HepG2 (cell line): Measurements from ENCODE around the gene ANKRD11. TPM values are rescaled to one million over a fixed set of nuclear protein-coding genes. Genes with fewer than 3 reads are reported as not detected.
A peak's percentile ranks its signal among the peaks of the same experiment; 100 is the strongest.

Experiments
- CHD2 ChIP-seq: IDR thresholded peaks from 2 replicates; pipeline ENCODE4 v1.6.1; 2011; ENCODE audit warnings: low read depth, low read length, improper control_type of control experiment
- DPF2 ChIP-seq: sonication (generic); formaldehyde crosslinking; IDR thresholded peaks from 2 replicates; pipeline ENCODE4 v1.4.0; 2020; ENCODE audit warnings: mild to moderate bottlenecking, low read depth, missing genetic modification reagents, borderline replicate concordance
- EEA1 ChIP-seq: sonication (generic); formaldehyde crosslinking; IDR thresholded peaks from 2 replicates; pipeline ENCODE4 v1.5.1; 2020; ENCODE audit warnings: mild to moderate bottlenecking, missing genetic modification reagents, borderline replicate concordance
- GATAD2A ChIP-seq: IDR thresholded peaks from 2 replicates; pipeline ENCODE4 v1.6.1; 2016
- IRF2 ChIP-seq: IDR thresholded peaks from 2 replicates; pipeline ENCODE4 v1.6.1; 2018; ENCODE audit warnings: missing genetic modification reagents, missing compliant biosample characterization
- IRX3 ChIP-seq: sonication (generic); formaldehyde crosslinking; IDR thresholded peaks from 2 replicates; pipeline ENCODE4 v1.8.1; 2023; ENCODE audit warnings: mild to moderate bottlenecking, low read depth, missing genetic modification reagents, borderline replicate concordance
- MYNN ChIP-seq: sonication (generic); formaldehyde crosslinking; IDR thresholded peaks from 2 replicates; pipeline ENCODE4 v1.4.0; 2020; ENCODE audit warnings: mild to moderate bottlenecking, low read depth, missing genetic modification reagents
- NFRKB ChIP-seq: fragments of 450-650 bp; IDR thresholded peaks from 2 replicates; pipeline ENCODE4 v1.6.1; 2017
- RCOR2 ChIP-seq: IDR thresholded peaks from 2 replicates; pipeline ENCODE4 v1.6.1; 2016; ENCODE audit warnings: missing biosample characterization, missing genetic modification reagents
- SCMH1 ChIP-seq: sonication (generic); formaldehyde crosslinking; IDR thresholded peaks from 2 replicates; pipeline ENCODE4 v1.9.0; 2021; ENCODE audit warnings: missing genetic modification reagents, mild to moderate bottlenecking, borderline replicate concordance
- SMAD1 ChIP-seq: sonication (generic); formaldehyde crosslinking; IDR thresholded peaks from 2 replicates; pipeline ENCODE4 v1.4.0; 2020; ENCODE audit warnings: missing genetic modification reagents, low read depth, mild to moderate bottlenecking, borderline replicate concordance
- SP4 ChIP-seq: sonication (generic); formaldehyde crosslinking; IDR thresholded peaks from 2 replicates; pipeline ENCODE4 v1.8.1; 2023; ENCODE audit warnings: mild to moderate bottlenecking, missing genetic modification reagents
- TARDBP ChIP-seq: sonication (generic); formaldehyde crosslinking; IDR thresholded peaks from 2 replicates; pipeline ENCODE4 v1.8.0; 2022; ENCODE audit warnings: mild to moderate bottlenecking, missing genetic modification reagents
- U2AF1 ChIP-seq: fragments of 200-400 bp; formaldehyde crosslinking; optimal IDR thresholded peaks from 2 replicates; pipeline ENCODE3; 2017; ENCODE audit warnings: mild to moderate bottlenecking, low read depth, low read length
- ZBTB21 ChIP-seq: sonication (generic); formaldehyde crosslinking; IDR thresholded peaks from 2 replicates; pipeline ENCODE4 v1.4.0; 2020; ENCODE audit warnings: missing genetic modification reagents
- ZNF333 ChIP-seq: sonication (generic); formaldehyde crosslinking; IDR thresholded peaks from 2 replicates; pipeline ENCODE4 v1.4.0; 2020; ENCODE audit warnings: mild to moderate bottlenecking, missing genetic modification reagents, borderline replicate concordance
- ZNF607 ChIP-seq: sonication (generic); formaldehyde crosslinking; IDR thresholded peaks from 2 replicates; pipeline ENCODE4 v1.5.1; 2020; ENCODE audit warnings: missing genetic modification reagents, mild to moderate bottlenecking, borderline replicate concordance
- ZNF619 ChIP-seq: sonication (generic); formaldehyde crosslinking; IDR thresholded peaks from 2 replicates; pipeline ENCODE4 v1.4.0; 2020; ENCODE audit warnings: mild to moderate bottlenecking, missing genetic modification reagents
- ZNF883 ChIP-seq: sonication (generic); formaldehyde crosslinking; IDR thresholded peaks from 2 replicates; pipeline ENCODE4 v1.5.1; 2020; ENCODE audit warnings: mild to moderate bottlenecking, missing genetic modification reagents; ENCODE audit errors: not compliant biosample characterization
- polyA plus RNA-seq, 8 experiments: library from polyadenylated mRNA; depleted of rRNA in 3 of 8; stranded (reverse) in 7 of 8; unstranded in 1 of 8; fragments of >200 nt; fragmentation: Illumina TruSeq in 4 of 8; extraction: Trizol in 4 of 8; gene quantifications; 2 replicates each; pipeline versions ENCODE4 v1.2.1 to v1.2.3, GENCODE V29; 2011 to 2016; ENCODE audit warnings: low read depth in 4 of 8, missing spikeins in 1 of 8, mixed read lengths in 1 of 8; ENCODE audit not compliant: insufficient read depth in 1 of 8
- total RNA-seq, 5 experiments: library from RNA; depleted of rRNA; stranded (reverse); fragments of >200 nt; fragmentation: Illumina TruSeq; extraction: Trizol; gene quantifications; 2 replicates each; pipeline ENCODE4 v1.2.3, GENCODE V29; 2016; ENCODE audit warnings: low read depth in 1 of 5
- TF ChIP-seq, protein P1 (sequence below): IDR thresholded peaks from 2 replicates; pipeline ENCODE4 v1.6.1; 2016; ENCODE audit warnings: missing genetic modification reagents, missing compliant biosample characterization
- TF ChIP-seq, protein P2 (sequence below): sonication (generic); formaldehyde crosslinking; IDR thresholded peaks from 2 replicates; pipeline ENCODE4 v1.4.0; 2020; ENCODE audit warnings: missing genetic modification reagents, borderline replicate concordance
- TF ChIP-seq, protein P3 (sequence below): sonication (generic); formaldehyde crosslinking; IDR thresholded peaks from 2 replicates; pipeline ENCODE4 v1.5.0; 2020; ENCODE audit warnings: mild to moderate bottlenecking, missing genetic modification reagents, borderline replicate concordance

Gene ANKRD11
- total and polyA plus RNA-seq, 2 of the 13 experiments (the other 11 are each of a cell fraction or from before 2014, with no cell fraction given), result 21.4 to 38.4 TPM

DNA sequence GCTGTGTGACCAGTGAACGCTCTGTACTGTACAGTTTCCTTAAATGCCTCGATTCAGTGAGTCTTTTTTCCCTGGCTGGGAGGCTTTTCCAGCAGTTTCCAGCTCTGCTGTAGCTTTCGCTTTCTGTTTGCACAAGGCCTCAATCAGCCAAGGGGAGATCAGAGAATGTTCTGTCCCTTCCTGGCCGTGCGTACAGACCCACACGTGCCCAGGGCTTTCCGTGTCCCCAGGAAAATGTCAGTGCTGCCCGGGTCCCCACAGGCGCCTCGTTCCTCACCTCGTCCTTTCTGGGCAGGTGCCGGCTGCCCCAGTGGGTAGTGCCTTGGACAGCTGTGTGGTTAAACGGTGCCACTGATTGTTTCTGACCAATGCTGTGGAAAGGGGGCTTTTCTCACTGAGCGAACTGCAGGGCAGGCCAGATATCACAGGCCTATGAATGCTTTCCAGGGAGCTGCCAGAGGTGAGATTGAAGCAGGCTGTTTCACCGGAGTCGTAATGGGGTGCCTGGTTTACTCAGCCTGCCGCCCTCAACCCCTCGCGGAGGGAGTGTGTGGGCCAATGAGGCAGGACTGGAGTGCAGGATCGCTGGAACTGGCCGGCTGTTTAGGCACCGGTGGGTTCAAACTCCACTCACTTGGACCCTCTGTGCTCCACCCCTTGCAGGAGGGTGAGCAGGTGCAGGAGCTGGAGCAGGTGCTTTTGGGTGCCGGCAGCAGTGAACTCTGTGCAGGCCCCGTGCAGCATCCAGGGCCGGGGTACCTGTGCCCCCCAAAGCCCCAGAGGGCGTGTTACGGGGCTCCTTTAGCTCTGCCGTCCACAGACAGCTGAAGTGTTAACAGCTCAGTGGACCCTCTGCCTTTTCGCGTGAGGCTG is 228.4 kb downstream of the ANKRD11 start (continued):
- TF ChIP-seq SMAD1 (peak; percentile 60; the same call in 1 of the 2 replicates), EEA1 (CRISPR knock-in tag) (0 out of 2 replicates have a peak, but pooled peaks have one; percentile 66), TARDBP (CRISPR knock-in tag) (peak; percentile 43; the same call in 1 of the 2 replicates), ZNF619 (no peak), CHD2 (no peak), IRF2 (CRISPR knock-in tag) (peak; percentile 100), NFRKB (no peak), IRX3 (peak; percentile 76; the same call in 1 of the 2 replicates), ZNF333 (CRISPR knock-in tag) (peak; percentile 31; the same call in 1 of the 2 replicates), DPF2 (CRISPR knock-in tag) (0 out of 2 replicates have a peak, but pooled peaks have one; percentile 13), MYNN (CRISPR knock-in tag) (no peak), SP4 (CRISPR knock-in tag) (peak; percentile 37; the same call in 1 of the 2 replicates), ZBTB21 (CRISPR knock-in tag) (no peak), RCOR2 (0 out of 2 replicates have a peak, but pooled peaks have one; percentile 8), ZNF607 (CRISPR knock-in tag) (peak; percentile 71; the same call in 1 of the 2 replicates), SCMH1 (CRISPR knock-in tag) (no peak), U2AF1 (no peak), GATAD2A (CRISPR knock-in tag) (no peak), ZNF883 (peak; percentile 51)
- TF ChIP-seq, protein P1, sequence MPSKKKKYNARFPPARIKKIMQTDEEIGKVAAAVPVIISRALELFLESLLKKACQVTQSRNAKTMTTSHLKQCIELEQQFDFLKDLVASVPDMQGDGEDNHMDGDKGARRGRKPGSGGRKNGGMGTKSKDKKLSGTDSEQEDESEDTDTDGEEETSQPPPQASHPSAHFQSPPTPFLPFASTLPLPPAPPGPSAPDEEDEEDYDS (CRISPR knock-in tag), result peak; percentile 39; the same call in 1 of the 2 replicates
- TF ChIP-seq, protein P2, sequence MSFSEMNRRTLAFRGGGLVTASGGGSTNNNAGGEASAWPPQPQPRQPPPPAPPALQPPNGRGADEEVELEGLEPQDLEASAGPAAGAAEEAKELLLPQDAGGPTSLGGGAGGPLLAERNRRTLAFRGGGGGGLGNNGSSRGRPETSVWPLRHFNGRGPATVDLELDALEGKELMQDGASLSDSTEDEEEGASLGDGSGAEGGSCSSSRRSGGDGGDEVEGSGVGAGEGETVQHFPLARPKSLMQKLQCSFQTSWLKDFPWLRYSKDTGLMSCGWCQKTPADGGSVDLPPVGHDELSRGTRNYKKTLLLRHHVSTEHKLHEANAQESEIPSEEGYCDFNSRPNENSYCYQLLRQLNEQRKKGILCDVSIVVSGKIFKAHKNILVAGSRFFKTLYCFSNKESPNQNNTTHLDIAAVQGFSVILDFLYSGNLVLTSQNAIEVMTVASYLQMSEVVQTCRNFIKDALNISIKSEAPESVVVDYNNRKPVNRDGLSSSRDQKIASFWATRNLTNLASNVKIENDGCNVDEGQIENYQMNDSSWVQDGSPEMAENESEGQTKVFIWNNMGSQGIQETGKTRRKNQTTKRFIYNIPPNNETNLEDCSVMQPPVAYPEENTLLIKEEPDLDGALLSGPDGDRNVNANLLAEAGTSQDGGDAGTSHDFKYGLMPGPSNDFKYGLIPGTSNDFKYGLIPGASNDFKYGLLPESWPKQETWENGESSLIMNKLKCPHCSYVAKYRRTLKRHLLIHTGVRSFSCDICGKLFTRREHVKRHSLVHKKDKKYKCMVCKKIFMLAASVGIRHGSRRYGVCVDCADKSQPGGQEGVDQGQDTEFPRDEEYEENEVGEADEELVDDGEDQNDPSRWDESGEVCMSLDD (CRISPR knock-in tag), result no peak
- TF ChIP-seq, protein P3, sequence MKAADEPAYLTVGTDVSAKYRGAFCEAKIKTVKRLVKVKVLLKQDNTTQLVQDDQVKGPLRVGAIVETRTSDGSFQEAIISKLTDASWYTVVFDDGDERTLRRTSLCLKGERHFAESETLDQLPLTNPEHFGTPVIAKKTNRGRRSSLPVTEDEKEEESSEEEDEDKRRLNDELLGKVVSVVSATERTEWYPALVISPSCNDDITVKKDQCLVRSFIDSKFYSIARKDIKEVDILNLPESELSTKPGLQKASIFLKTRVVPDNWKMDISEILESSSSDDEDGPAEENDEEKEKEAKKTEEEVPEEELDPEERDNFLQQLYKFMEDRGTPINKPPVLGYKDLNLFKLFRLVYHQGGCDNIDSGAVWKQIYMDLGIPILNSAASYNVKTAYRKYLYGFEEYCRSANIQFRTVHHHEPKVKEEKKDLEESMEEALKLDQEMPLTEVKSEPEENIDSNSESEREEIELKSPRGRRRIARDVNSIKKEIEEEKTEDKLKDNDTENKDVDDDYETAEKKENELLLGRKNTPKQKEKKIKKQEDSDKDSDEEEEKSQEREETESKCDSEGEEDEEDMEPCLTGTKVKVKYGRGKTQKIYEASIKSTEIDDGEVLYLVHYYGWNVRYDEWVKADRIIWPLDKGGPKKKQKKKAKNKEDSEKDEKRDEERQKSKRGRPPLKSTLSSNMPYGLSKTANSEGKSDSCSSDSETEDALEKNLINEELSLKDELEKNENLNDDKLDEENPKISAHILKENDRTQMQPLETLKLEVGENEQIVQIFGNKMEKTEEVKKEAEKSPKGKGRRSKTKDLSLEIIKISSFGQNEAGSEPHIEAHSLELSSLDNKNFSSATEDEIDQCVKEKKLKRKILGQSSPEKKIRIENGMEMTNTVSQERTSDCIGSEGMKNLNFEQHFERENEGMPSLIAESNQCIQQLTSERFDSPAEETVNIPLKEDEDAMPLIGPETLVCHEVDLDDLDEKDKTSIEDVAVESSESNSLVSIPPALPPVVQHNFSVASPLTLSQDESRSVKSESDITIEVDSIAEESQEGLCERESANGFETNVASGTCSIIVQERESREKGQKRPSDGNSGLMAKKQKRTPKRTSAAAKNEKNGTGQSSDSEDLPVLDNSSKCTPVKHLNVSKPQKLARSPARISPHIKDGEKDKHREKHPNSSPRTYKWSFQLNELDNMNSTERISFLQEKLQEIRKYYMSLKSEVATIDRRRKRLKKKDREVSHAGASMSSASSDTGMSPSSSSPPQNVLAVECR (CRISPR knock-in tag), result peak; percentile 63; the same call in 1 of the 2 replicates
